ENCODE data around the gene STPG4. TPM values are rescaled to one million over a fixed set of nuclear protein-coding genes. Genes with fewer than 3 reads are reported as not detected.

STPG4 gene
- total and polyA plus RNA-seq, 2 experiments from 2014 or later, result not detected

GRCh38 chr2:47160211-47160610 lies 5.1 kb upstream of the STPG4 start:
- Histone ChIP-seq H3K9me2 (ENCODE audit: insufficient read depth) (no peaks in the 10 kb centered on the region), H3K27me3 (replicated peaks; ENCODE audit: insufficient read depth) (no peaks in the 10 kb centered on the region), H3K79me2 (ENCODE audit: insufficient read depth) (peaks cover 71% of the 10 kb centered on the region), H3K4me2 (ENCODE audit: unreplicated experiment) (no peak overlapping the region), H3K4me1 (ENCODE audit: insufficient read depth) (peaks cover 7% of the 10 kb centered on the region), H3K4me3 (no peak overlapping the region), H2AFZ (no peak overlapping the region), H3K9me3 (ENCODE audit: low read depth) (no peaks in the 10 kb centered on the region), H3F3A (ENCODE audit: insufficient read depth) (peaks cover 90% of the 10 kb centered on the region), H3K36me3 (ENCODE audit: low read depth) (peaks cover 73% of the 10 kb centered on the region), H3K27ac (no peak overlapping the region), H4K20me1 (ENCODE audit: insufficient read depth) (peaks cover 30% of the 10 kb centered on the region), H3K9ac (no peak overlapping the region)
- DNase-seq, result no peak
- WGBS, 2 experiments (ENCODE audit: low coverage in 1 of 2, low lambda C conversion rate in 2 of 2, missing lambda C conversion rate in 2 of 2), result 97 to 99% methylated on average over 3 of the region's 3 CpGs
- in situ Hi-C loops (cut with MboI), result no loop called here
- TF ChIP-seq EZH2phosphoT487 (IDR thresholded peaks at IDR 0.05; ENCODE audit: insufficient read depth, low read depth) (no peak), EZH2 (IDR thresholded peaks at IDR 0.05; ENCODE audit: insufficient read depth, poor library complexity, severe bottlenecking) (no peak)

GRCh38 chr2:47159627-47160026 lies 4.5 kb upstream of the STPG4 start:
- peaks cover 84% of the 10 kb centered on the region for H3F3A ChIP-seq (ENCODE audit: insufficient read depth)
- H4K20me1 ChIP-seq (ENCODE audit: insufficient read depth), result peaks cover 24% of the 10 kb centered on the region
- H3K27ac ChIP-seq, result no peak overlapping the region
- peaks cover 65% of the 10 kb centered on the region for H3K79me2 ChIP-seq (ENCODE audit: insufficient read depth)
- peaks cover 2% of the 10 kb centered on the region; the same call in 1 of the 2 replicates for H3K4me1 ChIP-seq (ENCODE audit: insufficient read depth)
- no peak for DNase-seq
- in situ Hi-C loops (cut with MboI), result loop anchor here (10.0 kb wide), 1 partner anchor 165 kb away; no protein-coding TSS in a partner anchor
- H3K4me2 ChIP-seq (ENCODE audit: unreplicated experiment), result no peak overlapping the region
- no peak overlapping the region for H3K9ac ChIP-seq
- no peak overlapping the region for H2AFZ ChIP-seq
- H3K27me3 ChIP-seq (replicated peaks; ENCODE audit: insufficient read depth), result no peaks in the 10 kb centered on the region
- H3K9me3 ChIP-seq (ENCODE audit: low read depth), result no peaks in the 10 kb centered on the region
- H3K9me2 ChIP-seq (ENCODE audit: insufficient read depth), result no peaks in the 10 kb centered on the region
- WGBS, 2 experiments (ENCODE audit: low coverage in 1 of 2, low lambda C conversion rate in 2 of 2, missing lambda C conversion rate in 2 of 2), result 97 to 100% methylated on average over 3 of the region's 3 CpGs
- TF ChIP-seq EZH2phosphoT487 (IDR thresholded peaks at IDR 0.05; ENCODE audit: insufficient read depth, low read depth) (no peak), EZH2 (IDR thresholded peaks at IDR 0.05; ENCODE audit: insufficient read depth, poor library complexity, severe bottlenecking) (no peak)
- H3K4me3 ChIP-seq, result no peak overlapping the region
- H3K36me3 ChIP-seq (ENCODE audit: low read depth), result peaks cover 69% of the 10 kb centered on the region

GRCh38 chr2:47158576-47158975 lies 3.5 kb upstream of the STPG4 start:
- Histone ChIP-seq H3K4me2 (ENCODE audit: unreplicated experiment) (no peak overlapping the region), H3K36me3 (ENCODE audit: low read depth) (peaks cover 76% of the 10 kb centered on the region), H3K4me1 (ENCODE audit: insufficient read depth) (no peaks in the 10 kb centered on the region), H3K79me2 (ENCODE audit: insufficient read depth) (peaks cover 56% of the 10 kb centered on the region), H3K9me2 (ENCODE audit: insufficient read depth) (no peaks in the 10 kb centered on the region), H3K9ac (no peak overlapping the region), H3K9me3 (ENCODE audit: low read depth) (no peaks in the 10 kb centered on the region), H2AFZ (no peak overlapping the region), H4K20me1 (ENCODE audit: insufficient read depth) (peaks cover 24% of the 10 kb centered on the region), H3K27me3 (replicated peaks; ENCODE audit: insufficient read depth) (no peaks in the 10 kb centered on the region), H3K27ac (no peak overlapping the region), H3F3A (ENCODE audit: insufficient read depth) (peaks cover 91% of the 10 kb centered on the region), H3K4me3 (no peak overlapping the region)
- no peak for DNase-seq
- 98 to 100% methylated on average over 2 of the region's 2 CpGs for WGBS, 2 experiments (ENCODE audit: low coverage in 1 of 2, low lambda C conversion rate in 2 of 2, missing lambda C conversion rate in 2 of 2)
- in situ Hi-C loops (cut with MboI), result loop anchor here (10.0 kb wide), 1 partner anchor 164 kb away; no protein-coding TSS in a partner anchor
- TF ChIP-seq EZH2 (IDR thresholded peaks at IDR 0.05; ENCODE audit: insufficient read depth, poor library complexity, severe bottlenecking), result no peak
- no peak for TF ChIP-seq EZH2phosphoT487 (IDR thresholded peaks at IDR 0.05; ENCODE audit: insufficient read depth, low read depth)

GRCh38 chr2:47152803-47153202 lies 2.3 kb downstream of the STPG4 start:
- H3K9ac ChIP-seq, result no peak overlapping the region
- no peak overlapping the region for H2AFZ ChIP-seq
- no peaks in the 10 kb centered on the region for H3K4me1 ChIP-seq (ENCODE audit: insufficient read depth)
- H4K20me1 ChIP-seq (ENCODE audit: insufficient read depth), result no peaks in the 10 kb centered on the region
- no peak overlapping the region for H3K4me2 ChIP-seq (ENCODE audit: unreplicated experiment)
- peaks cover 76% of the 10 kb centered on the region for H3F3A ChIP-seq (ENCODE audit: insufficient read depth)
- H3K36me3 ChIP-seq (ENCODE audit: low read depth), result peaks cover 77% of the 10 kb centered on the region
- no peaks in the 10 kb centered on the region for H3K27me3 ChIP-seq (replicated peaks; ENCODE audit: insufficient read depth)
- in situ Hi-C loops (cut with MboI), result loop anchor here (10.0 kb wide), 1 partner anchor 158 kb away; no protein-coding TSS in a partner anchor
- no peak for DNase-seq
- no peaks in the 10 kb centered on the region for H3K79me2 ChIP-seq (ENCODE audit: insufficient read depth)
- H3K4me3 ChIP-seq, result no peak overlapping the region
- no peaks in the 10 kb centered on the region for H3K9me2 ChIP-seq (ENCODE audit: insufficient read depth)
- no peak overlapping the region for H3K27ac ChIP-seq
- H3K9me3 ChIP-seq (ENCODE audit: low read depth), result no peaks in the 10 kb centered on the region
- TF ChIP-seq EZH2 (IDR thresholded peaks at IDR 0.05; ENCODE audit: insufficient read depth, poor library complexity, severe bottlenecking) (no peak), EZH2phosphoT487 (IDR thresholded peaks at IDR 0.05; ENCODE audit: insufficient read depth, low read depth) (no peak)

- WGBS, 2 experiments (ENCODE audit: low coverage in 1 of 2, low lambda C conversion rate in 2 of 2, missing lambda C conversion rate in 2 of 2), result 95 to 99% methylated on average over 3 of the region's 3 CpGs
- no peak overlapping the region for H3K9ac ChIP-seq
Measured at GRCh38 chr2:47150175-47150574, 4.9 kb downstream of the STPG4 start.

More at GRCh38 chr2:47150175-47150574, 4.9 kb downstream of the STPG4 start:
- peaks cover 7% of the 10 kb centered on the region; the same call in 1 of the 2 replicates for H3K4me1 ChIP-seq (ENCODE audit: insufficient read depth)
- no peak overlapping the region for H3K4me3 ChIP-seq
- no peak overlapping the region for H2AFZ ChIP-seq
- H3K4me2 ChIP-seq (ENCODE audit: unreplicated experiment), result no peak overlapping the region
- in situ Hi-C loops (cut with MboI), result loop anchor here (10.0 kb wide), 1 partner anchor 155 kb away; no protein-coding TSS in a partner anchor
- no peaks in the 10 kb centered on the region for H3K9me3 ChIP-seq (ENCODE audit: low read depth)
- H3K36me3 ChIP-seq (ENCODE audit: low read depth), result peaks cover 79% of the 10 kb centered on the region
- DNase-seq, result no peak
- H3K27ac ChIP-seq, result no peak overlapping the region
- H3K79me2 ChIP-seq (ENCODE audit: insufficient read depth), result peaks cover 11% of the 10 kb centered on the region; the same call in 1 of the 2 replicates
- no peak for TF ChIP-seq EZH2 (IDR thresholded peaks at IDR 0.05; ENCODE audit: insufficient read depth, poor library complexity, severe bottlenecking)
- TF ChIP-seq EZH2phosphoT487 (IDR thresholded peaks at IDR 0.05; ENCODE audit: insufficient read depth, low read depth), result no peak
- H4K20me1 ChIP-seq (ENCODE audit: insufficient read depth), result no peaks in the 10 kb centered on the region
- H3F3A ChIP-seq (ENCODE audit: insufficient read depth), result peaks cover 63% of the 10 kb centered on the region
- no peaks in the 10 kb centered on the region for H3K9me2 ChIP-seq (ENCODE audit: insufficient read depth)
- no peaks in the 10 kb centered on the region for H3K27me3 ChIP-seq (replicated peaks; ENCODE audit: insufficient read depth)

All from GM23248 (cell line).